HG03175 (cell line): ENCODE measurements around the gene ARPC4.
A peak's percentile ranks its signal among the peaks of the same experiment; 100 is the strongest.

Source experiments
- ATAC-seq: cut with Tn5 transposase; IDR thresholded peaks from one replicate; pipeline ENCODE4 v1.9.1; 2021; ENCODE audit warnings: mild to moderate bottlenecking, moderate library complexity; ENCODE audit not compliant: unreplicated experiment

ARPC4 gene

GRCh38 chr3:9787714-9788113 lies 5.2 kb upstream of the ARPC4 start:
- ATAC-seq = no peak

DNA sequence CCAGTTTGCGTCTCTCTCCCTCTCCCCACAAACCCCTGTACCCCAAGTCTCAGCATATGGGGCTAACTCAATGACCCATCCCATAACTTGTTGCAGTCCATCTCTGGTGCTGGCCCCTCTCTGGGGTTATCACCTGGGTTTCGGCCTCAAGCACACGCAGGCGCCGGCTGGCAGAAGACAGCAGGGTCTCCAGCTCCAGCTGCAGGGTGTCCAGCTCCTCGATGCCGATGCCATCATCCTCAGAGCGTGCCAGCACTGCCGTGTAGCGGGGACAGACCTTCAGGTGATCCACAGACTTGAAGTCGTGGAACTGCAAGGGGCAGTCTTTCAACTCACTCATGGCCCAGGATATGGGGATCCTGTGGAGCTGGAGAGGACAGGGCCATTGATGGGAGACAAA lies 1.8 kb upstream of the ARPC4 start:
- no peak for ATAC-seq

DNA sequence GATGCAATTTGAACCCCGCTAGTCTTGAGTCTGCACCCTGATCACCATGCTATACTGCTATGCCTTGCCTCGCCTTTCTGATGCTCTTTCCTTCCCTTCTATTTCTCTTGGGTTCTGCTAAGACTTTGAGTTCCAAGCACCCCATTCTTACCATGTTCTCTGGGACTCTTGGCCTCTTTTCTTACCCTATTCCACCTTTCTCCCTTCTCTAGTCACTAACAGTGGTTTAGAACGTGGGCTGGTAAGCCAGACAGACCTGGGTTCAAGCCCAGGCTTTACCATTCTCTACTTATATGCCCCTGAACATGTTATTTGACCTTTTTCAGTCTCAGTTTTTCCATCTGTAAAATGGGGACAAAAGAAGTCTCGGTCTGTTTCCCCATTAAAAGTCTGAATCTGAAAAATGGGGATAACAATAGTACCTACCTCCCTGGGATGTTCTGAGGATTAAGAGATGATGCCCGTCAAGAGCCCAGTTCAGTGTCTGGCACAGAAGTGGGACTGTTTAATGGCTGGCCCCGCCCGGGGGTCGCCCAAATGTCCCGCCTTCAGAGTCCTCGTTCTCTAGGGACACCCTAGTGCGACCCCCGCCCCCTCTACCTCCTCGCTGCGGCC lies 985 bp upstream of the ARPC4 start:
- ATAC-seq = no peak

DNA sequence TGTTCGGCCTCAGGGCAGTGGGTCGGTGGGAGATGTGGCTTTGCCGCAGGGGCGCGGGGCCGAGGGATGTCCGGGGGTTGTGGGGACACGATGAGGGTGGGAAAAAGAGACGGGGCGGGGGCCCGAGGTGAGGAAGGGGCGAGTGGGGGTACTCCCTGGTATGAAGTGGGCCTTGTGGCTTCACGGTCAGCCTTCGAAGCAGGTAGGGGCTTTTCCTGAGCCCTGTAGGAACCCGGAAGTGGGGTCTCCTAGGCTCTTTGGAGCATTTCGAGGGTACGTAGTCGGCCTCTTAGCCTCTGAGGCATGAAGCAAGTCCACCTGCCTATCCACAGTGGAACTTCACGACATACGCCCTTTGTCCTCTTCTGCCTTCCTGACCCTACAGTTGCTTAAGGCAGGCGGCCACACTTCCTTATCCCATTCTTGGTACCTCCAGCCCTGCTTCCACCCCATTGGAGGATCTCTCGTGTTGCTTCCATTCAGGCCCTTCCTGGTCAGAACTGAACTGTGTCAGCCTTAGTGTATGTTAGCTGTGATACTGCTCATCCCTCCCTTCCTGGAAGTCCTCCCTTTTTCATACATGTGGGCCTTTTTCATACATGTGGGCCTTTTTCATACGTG lies 389 bp downstream of the ARPC4 start:
- ATAC-seq = no peak

DNA sequence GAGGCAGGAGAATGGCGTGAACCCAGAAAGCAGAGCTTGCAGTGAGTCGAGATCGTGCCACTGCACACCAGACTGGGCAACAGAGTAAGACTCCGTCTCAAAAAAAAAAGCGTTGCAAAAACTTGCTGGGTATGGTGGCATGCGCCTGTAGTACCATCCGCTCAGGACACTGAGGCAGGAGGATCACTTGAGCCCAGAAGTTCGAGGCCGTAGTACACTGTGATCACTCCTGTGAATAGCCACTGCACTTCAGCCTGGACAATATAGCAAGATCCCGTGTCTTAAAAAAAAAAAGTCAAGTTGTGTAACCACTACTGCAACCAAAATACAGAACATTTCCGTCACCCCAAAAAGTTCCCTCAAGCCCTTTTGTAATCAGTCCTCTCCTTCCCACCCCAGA lies 1.5 kb downstream of the ARPC4 start:
- no peak for ATAC-seq

DNA sequence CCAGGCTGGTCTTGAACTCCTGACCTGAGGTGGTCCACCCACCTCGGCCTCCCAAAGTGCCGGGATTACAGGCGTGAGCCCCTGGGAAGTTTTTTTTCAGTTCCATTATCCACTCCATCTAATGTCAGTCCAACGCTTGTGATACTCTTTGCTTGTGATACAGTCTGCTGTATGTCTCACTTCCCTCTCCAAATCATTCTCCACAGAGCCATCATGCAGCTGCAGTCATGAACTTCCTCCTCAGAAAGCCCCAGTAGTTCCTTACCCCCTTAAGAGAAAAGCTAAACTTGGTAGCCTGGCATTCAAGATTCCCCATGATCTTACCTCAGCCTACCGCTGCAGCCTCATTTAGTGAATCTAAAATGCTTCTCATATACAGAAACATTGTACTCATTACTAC lies 2.3 kb downstream of the ARPC4 start:
- no peak for ATAC-seq

- no peak for ATAC-seq
Measured at GRCh38 chr3:9797196-9797945, 4.5 kb downstream of the ARPC4 start.

DNA sequence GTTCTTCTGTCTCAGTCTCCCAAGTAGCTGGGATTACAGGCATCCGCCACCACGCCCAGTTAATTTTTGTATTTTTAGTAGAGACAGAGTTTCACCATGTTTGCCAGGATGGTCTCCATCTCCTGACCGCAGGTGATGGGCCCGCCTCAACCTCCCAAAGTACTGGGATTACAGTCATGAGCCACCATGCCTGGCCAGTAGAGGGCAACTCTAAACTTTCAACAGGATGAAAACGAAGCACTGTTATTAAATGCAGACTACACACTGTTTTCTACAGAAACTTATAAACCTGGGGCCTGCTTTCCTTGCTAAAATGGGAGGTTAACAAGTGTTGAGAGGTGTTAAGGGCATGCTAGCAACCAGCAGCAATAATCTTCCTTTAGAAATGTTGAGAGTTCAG lies 7.6 kb downstream of the ARPC4 start:
- ATAC-seq = no peak

DNA sequence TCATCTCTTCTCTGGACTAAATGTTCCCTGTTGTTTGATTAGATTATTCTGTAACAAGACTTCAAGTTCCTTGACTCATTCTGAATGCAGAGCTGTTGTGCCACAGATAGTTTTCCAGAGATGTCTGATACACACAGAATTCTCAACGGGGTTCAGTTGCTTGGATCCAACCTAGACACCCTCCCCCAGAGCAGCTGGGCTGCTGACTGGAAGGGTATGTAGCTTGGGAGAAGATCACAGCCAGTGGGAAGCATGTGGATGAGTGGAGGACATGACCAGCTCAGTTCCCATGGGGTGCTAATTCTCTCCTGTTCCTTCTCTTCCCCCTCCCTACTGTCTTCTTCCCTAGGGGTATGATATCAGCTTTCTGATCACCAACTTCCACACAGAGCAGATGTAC lies 10.6 kb downstream of the ARPC4 start:
- no peak for ATAC-seq

DNA sequence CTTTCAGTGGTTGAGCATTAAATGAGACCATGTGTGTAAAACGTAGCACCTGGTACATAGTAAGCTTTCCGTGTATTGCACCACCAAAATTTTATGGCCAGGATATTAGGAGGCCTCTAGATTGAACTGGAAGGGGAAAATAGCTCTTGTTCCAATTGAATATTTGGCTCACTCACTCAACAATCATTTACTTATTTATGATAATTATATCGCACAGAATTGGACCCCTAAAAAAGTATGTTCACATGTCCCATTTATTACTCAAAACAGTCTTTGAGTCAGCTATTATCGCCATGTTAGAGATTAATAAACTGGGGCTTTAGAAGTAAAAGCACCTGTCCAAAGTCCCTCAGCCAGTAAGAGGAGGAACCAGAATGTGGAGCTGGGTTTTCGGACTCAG lies 12.1 kb downstream of the ARPC4 start:
- ATAC-seq = no peak

DNA sequence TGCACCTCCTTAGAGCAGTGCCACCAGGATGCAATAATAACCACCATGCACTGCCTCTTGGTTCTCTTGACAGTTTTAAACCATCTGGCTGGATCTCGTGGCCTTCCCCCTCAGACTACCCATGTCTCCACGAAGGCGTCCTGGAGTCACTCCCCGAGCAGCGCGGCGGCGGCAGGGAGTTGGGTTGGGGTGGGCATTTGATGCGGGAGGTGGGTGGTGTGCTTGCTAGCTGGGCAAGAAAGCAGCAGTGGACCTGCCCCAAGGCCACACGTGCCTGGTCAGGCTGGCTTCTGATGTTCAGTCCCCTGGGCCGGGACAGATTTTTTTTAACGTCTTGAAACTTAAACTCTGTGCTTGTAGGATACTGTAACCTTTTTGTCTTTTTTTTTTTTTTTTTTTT lies 13.3 kb downstream of the ARPC4 start:
- ATAC-seq = no peak

- ATAC-seq = no peak
Measured at GRCh38 chr3:9806688-9807589, 14.1 kb downstream of the ARPC4 start.

DNA sequence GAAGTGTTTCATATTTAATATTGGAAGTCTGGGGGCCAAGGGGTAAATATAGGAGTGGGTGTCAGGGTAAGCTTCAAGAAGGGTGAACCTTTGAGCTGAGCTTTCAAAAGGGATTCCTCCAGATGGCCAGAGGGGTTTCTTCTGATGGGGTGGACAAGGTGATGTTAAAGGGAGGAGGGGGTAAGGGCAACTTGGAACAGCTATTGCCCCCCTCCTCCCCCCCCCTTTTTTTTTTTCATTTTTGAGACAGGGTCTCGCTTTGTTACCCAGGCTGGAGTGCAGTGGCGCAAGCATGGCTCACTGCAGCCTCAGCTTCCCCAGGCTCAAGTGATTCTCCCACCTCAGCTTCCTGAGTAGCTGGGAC lies 15.1 kb downstream of the ARPC4 start:
- no peak for ATAC-seq

- ATAC-seq = peak; percentile 69
Measured at GRCh38 chr3:9808345-9809037, 15.6 kb downstream of the ARPC4 start.

- peak; percentile 6 for ATAC-seq
Measured at GRCh38 chr3:9809239-9809614, 16.3 kb downstream of the ARPC4 start.

- peak; percentile 60 for ATAC-seq
Measured at GRCh38 chr3:9809615-9810432, 16.9 kb downstream of the ARPC4 start, which contains the start of gene TTLL3. Gene TTLL3 (plus strand): TSS chr3:9810262. CDS start chr3:9810662, 400 bp downstream.

DNA sequence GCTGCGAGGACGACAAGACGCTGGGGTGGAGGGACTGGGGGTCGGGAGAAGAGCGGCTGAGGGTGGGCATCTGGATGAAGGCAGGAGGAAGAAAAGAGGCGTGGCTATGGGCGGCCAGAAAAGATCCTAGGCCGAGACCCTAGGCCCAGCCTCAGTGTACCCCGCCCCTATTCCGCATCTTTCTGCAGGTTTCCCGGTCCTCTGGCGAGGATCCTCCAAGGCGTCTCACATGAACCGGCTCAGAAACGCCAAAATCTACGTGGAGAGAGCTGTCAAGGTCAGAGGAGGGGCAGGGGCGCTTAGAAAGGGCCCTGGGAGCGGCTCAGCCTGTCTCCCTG lies 17.5 kb downstream of the ARPC4 start:
- no peak for ATAC-seq

- no peak for ATAC-seq
Measured at GRCh38 chr3:9810846-9811245, 18.0 kb downstream of the ARPC4 start.

DNA sequence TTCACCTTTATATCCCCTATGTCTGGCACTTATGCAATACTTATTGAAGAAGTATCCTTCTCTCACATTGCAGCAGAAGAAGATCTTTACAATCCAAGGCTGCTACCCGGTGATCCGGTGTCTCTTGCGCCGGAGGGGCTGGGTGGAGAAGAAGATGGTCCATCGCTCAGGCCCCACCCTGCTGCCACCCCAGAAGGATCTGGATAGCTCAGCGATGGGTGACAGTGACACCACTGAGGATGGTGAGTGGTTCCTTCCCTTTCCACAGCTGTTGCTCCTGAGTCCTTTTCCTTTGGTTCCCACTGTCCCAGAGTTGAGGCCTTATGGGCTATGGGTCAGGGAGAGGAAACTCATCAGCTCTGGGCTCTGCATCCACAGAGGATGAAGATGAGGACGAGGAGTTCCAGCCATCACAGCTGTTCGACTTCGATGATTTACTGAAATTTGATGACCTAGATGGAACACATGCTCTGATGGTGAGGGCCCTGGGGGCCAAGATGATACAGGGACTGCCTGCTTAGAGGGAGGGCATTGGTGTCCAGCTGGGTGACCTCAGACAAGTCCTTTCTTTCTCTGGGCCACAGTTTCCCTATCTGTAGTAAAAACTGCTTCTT lies 20.1 kb downstream of the ARPC4 start:
- ATAC-seq = no peak

DNA sequence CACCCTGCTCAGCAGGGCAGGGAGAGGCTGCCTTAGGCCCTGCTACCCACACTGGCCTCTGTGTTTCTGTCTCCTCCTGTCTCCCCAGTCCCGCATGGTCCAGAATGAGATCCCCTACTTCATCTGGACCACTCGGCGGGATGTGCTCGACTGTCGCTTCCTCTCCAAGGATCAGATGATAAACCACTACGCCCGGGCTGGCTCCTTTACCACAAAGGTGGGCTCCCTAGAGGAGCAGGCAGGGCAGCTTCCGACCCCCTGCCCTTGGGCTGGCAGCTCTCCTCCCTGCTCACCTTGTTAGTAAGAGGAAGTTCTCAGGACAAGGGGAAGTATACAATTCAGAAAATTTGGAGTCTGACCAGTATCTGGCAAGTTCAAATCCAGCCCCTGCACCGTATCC lies 23.1 kb downstream of the ARPC4 start:
- ATAC-seq = no peak
